A673 (cell line): ENCODE data around the gene LRP4. TPM values are rescaled to one million over a fixed set of nuclear protein-coding genes. Genes with fewer than 3 reads are reported as not detected.

Experiments used
- Bru-seq: library from RNA; stranded (reverse); fragments of 400-500 nt; gene quantifications from one replicate; lab custom pipeline; 2021; lab: Mats Ljungman, UMichigan
- BruChase-seq, 2 experiments: library from RNA; stranded (reverse); fragments of 400-500 nt; gene quantifications; one replicate each; lab custom pipeline; 2021; lab: Mats Ljungman, UMichigan
- BruUV-seq: library from RNA; stranded (reverse); fragments of 400-500 nt; replicated peaks from 2 replicates; lab custom pipeline; 2021; lab: Mats Ljungman, UMichigan
- CTCF ChIA-PET: fragments of 300-600 bp; sonication (Branson Sonifier 250); formaldehyde crosslinking; loops from one replicate; lab custom pipeline; 2022; ENCODE audit warnings: antibody characterized with exemption; lab: Charles Lee
- POLR2A ChIA-PET: fragments of 300-600 bp; sonication (Branson Sonifier 250); formaldehyde crosslinking; loops from one replicate; lab custom pipeline; 2022; ENCODE audit warnings: antibody characterized with exemption; ENCODE audit not compliant: low non-redundant PET; lab: Charles Lee
- DNase-seq: peaks from one replicate; pipeline ENCODE4 v3.0.0-alpha.2; 2015; ENCODE audit warnings: low spot score
- H3K27ac ChIP-seq: fragments of 200-600 bp; sonication (generic); 2 replicates; pipeline ENCODE4 v1.5.1; 2016; ENCODE audit warnings: mixed run types, low read depth, mild to moderate bottlenecking, mixed read lengths, antibody characterized with exemption, low read length; ENCODE audit not compliant: poor library complexity, severe bottlenecking
- H3K27me3 ChIP-seq: fragments of 200-600 bp; sonication (generic); replicated peaks from 2 replicates; pipeline ENCODE4 v1.6.1; 2017; ENCODE audit warnings: mixed run types, low read depth, mild to moderate bottlenecking, mixed read lengths, antibody characterized with exemption, low read length; ENCODE audit not compliant: insufficient read depth, poor library complexity
- H3K36me3 ChIP-seq: fragments of 200-600 bp; sonication (generic); 2 replicates; pipeline ENCODE4 v1.6.1; 2016; ENCODE audit warnings: mixed run types, mild to moderate bottlenecking, mixed read lengths, antibody characterized with exemption, low read length; ENCODE audit not compliant: insufficient read depth, poor library complexity, severe bottlenecking
- H3K4me1 ChIP-seq: fragments of 200-600 bp; sonication (generic); 2 replicates; pipeline ENCODE4 v1.6.1; 2017; ENCODE audit warnings: mixed run types, mild to moderate bottlenecking, mixed read lengths, antibody characterized with exemption, low read length; ENCODE audit not compliant: insufficient read depth, poor library complexity, severe bottlenecking
- H3K4me3 ChIP-seq: fragments of 200-600 bp; sonication (generic); 2 replicates; pipeline ENCODE4 v1.5.1; 2016; ENCODE audit warnings: low read depth, mixed run types, mild to moderate bottlenecking, mixed read lengths, low read length; ENCODE audit not compliant: poor library complexity, severe bottlenecking
- H3K9me3 ChIP-seq: fragments of 200-600 bp; sonication (generic); 2 replicates; pipeline ENCODE4 v1.6.1; 2016; ENCODE audit warnings: mixed run types, low read depth, mild to moderate bottlenecking, mixed read lengths, antibody characterized with exemption, low read length; ENCODE audit not compliant: poor library complexity, severe bottlenecking
- EZH2 ChIP-seq: fragments of 200-600 bp; sonication (generic); IDR thresholded peaks from 2 replicates; pipeline ENCODE4 v1.6.1; 2017; ENCODE audit warnings: borderline replicate concordance, low read depth, mild to moderate bottlenecking, mixed read lengths, antibody characterized with exemption, low read length; ENCODE audit not compliant: poor library complexity, severe bottlenecking
- intact Hi-C: fragments of 100-400 bp; cut with micrococcal nuclease; formaldehyde crosslinking; loops from one replicate; pipeline ENCODE4 v1.10.0; 2022; ENCODE audit not compliant: unreplicated experiment
- long read RNA-seq: library from polyadenylated mRNA; stranded (forward); transcript quantifications from one replicate; pipeline ENCODE4 v2.0.0, GENCODE V29; 2022
- total RNA-seq: library from RNA; stranded (reverse); gene quantifications from 2 replicates; pipeline ENCODE4 v1.2.3, GENCODE V29; 2021
- TF ChIP-seq, protein P1 (sequence below): fragments of 300-800, 200-600 bp; sonication (generic); conservative IDR thresholded peaks from 2 replicates; pipeline ENCODE4 v1.5.1; 2017; ENCODE audit warnings: low read depth, mild to moderate bottlenecking, antibody characterized with exemption, low read length, moderate library complexity, mixed read lengths

Gene LRP4, protein sequence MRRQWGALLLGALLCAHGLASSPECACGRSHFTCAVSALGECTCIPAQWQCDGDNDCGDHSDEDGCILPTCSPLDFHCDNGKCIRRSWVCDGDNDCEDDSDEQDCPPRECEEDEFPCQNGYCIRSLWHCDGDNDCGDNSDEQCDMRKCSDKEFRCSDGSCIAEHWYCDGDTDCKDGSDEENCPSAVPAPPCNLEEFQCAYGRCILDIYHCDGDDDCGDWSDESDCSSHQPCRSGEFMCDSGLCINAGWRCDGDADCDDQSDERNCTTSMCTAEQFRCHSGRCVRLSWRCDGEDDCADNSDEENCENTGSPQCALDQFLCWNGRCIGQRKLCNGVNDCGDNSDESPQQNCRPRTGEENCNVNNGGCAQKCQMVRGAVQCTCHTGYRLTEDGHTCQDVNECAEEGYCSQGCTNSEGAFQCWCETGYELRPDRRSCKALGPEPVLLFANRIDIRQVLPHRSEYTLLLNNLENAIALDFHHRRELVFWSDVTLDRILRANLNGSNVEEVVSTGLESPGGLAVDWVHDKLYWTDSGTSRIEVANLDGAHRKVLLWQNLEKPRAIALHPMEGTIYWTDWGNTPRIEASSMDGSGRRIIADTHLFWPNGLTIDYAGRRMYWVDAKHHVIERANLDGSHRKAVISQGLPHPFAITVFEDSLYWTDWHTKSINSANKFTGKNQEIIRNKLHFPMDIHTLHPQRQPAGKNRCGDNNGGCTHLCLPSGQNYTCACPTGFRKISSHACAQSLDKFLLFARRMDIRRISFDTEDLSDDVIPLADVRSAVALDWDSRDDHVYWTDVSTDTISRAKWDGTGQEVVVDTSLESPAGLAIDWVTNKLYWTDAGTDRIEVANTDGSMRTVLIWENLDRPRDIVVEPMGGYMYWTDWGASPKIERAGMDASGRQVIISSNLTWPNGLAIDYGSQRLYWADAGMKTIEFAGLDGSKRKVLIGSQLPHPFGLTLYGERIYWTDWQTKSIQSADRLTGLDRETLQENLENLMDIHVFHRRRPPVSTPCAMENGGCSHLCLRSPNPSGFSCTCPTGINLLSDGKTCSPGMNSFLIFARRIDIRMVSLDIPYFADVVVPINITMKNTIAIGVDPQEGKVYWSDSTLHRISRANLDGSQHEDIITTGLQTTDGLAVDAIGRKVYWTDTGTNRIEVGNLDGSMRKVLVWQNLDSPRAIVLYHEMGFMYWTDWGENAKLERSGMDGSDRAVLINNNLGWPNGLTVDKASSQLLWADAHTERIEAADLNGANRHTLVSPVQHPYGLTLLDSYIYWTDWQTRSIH (N-terminal part only)
- total RNA-seq (31.8 and 39.6 TPM in 2 replicates), Bru-seq, nascent RNA (percentile 66 among the genes with signal in this experiment), BruChase-seq, experiment 1, labeled RNA remaining after a 2-hour chase (percentile 75 among the genes with signal in this experiment), BruChase-seq, experiment 2, labeled RNA remaining after a 6-hour chase (percentile 71 among the genes with signal in this experiment)
- long read RNA-seq, full-length matches to known transcripts: 10 of 23 reads
- long read RNA-seq, partial matches to known transcripts: 8 of 23 reads
- long read RNA-seq, other reads (novel, unspliced or antisense): 5 of 23 reads

DNA sequence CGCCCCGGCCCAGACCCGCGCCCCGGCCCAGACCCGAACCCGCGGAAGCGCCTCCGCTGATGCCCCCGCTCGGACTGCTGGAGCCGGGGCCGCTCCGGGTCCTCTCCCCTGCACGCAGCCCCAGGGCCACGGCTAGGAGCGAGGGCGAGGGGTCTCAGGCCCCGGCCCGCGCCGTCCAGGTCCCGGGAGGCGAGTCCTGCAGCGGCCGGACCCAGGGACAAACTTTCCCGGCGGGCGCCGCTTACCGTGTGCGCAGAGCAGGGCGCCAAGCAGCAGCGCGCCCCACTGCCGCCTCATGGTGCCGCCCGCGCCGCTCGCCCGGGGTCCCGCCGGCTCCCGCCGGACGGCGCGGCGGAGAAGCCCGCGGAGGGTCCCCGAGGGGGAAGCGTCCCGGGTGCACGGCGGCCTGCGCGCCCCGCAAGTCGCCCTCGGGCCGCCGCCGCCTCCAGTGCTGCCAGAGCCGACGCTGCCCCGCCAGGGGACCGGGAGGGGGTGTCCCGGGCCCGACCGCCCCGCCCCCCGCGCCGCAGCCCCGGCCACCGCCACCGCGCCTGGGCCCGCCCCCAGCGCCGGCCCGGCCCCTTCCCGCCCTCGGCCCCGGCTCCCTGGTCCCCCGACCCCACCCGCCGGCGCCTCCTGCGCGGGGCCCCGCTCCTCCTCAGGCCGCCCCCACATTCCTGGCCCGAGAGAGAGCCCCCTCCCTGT is at the start of gene LRP4:
TSS of gene LRP4 (minus strand) at position 468 of the 705 bp plus-strand sequence. CDS start at position 297, 171 bp downstream.
- Histone ChIP-seq H3K4me3 (peak within 1 kb of the TSS; percentile 71), H3K27me3 (no peaks in the 10 kb centered on the region), H3K9me3 (no peaks in the 10 kb centered on the region), H3K27ac (peak within 1 kb of the TSS; percentile 60), H3K36me3 (no peaks in the 10 kb centered on the region), H3K4me1 (peaks cover 32% of the 10 kb centered on the region)
- ChIA-PET POLR2A (no interaction called here), CTCF (interaction anchor here (0.6 to 1.6 kb wide), 2 partner anchors 233 to 235 kb away, joined by 5 to 8 read pairs; no protein-coding TSS in a partner anchor)
- DNase-seq: peak; percentile 83
- BruUV-seq: no TSS peak
- TF ChIP-seq, protein P1, sequence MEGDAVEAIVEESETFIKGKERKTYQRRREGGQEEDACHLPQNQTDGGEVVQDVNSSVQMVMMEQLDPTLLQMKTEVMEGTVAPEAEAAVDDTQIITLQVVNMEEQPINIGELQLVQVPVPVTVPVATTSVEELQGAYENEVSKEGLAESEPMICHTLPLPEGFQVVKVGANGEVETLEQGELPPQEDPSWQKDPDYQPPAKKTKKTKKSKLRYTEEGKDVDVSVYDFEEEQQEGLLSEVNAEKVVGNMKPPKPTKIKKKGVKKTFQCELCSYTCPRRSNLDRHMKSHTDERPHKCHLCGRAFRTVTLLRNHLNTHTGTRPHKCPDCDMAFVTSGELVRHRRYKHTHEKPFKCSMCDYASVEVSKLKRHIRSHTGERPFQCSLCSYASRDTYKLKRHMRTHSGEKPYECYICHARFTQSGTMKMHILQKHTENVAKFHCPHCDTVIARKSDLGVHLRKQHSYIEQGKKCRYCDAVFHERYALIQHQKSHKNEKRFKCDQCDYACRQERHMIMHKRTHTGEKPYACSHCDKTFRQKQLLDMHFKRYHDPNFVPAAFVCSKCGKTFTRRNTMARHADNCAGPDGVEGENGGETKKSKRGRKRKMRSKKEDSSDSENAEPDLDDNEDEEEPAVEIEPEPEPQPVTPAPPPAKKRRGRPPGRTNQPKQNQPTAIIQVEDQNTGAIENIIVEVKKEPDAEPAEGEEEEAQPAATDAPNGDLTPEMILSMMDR: no peak; the same call in 1 of the 2 replicates
- TF ChIP-seq EZH2: no peak
- intact Hi-C loops: no loop called here

DNA sequence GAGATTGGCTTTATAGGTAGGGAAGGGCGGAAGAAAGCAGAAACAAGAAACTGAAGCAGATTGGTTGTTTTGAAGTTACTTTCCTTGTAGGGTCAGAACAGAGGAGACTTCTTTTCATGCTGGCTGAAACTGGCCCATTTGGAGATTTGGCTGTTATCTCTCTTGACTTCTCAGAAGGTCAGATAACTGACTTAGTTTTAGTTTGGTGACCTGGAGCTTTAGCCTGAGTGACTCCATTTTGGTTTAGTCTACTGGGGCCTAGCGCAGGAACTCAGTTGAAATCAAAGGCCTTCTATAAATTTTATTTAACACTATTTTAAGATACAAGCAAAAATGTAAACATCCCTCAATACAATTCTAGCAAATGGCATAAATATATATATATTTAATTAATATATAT is 49.6 kb upstream of the LRP4 start:
- ChIA-PET POLR2A (no interaction called here), CTCF (no interaction called here)
- Histone ChIP-seq H3K9me3 (peaks cover 3% of the 10 kb centered on the region), H3K36me3 (no peaks in the 10 kb centered on the region), H3K27ac (no peak overlapping the region), H3K4me1 (peaks cover 10% of the 10 kb centered on the region), H3K27me3 (no peaks in the 10 kb centered on the region), H3K4me3 (no peak overlapping the region)
- intact Hi-C loops: no loop called here
- TF ChIP-seq, protein P1: no peak
- TF ChIP-seq EZH2: no peak
- BruUV-seq: no TSS peak
- no peak for DNase-seq
